Keratinocyte (primary cell): ENCODE measurements around the gene MLF1. TPM values are rescaled to one million over a fixed set of nuclear protein-coding genes. Genes with fewer than 3 reads are reported as not detected.

Experiments
- DNase-seq: peaks from one replicate; pipeline ENCODE4 v3.0.0-alpha.2; 2011; ENCODE audit warnings: low read depth, missing footprints, low spot score
- FAIRE-seq: peaks from 2 replicates; lab custom pipeline; 2011; peaks lifted over from hg19 to GRCh38; lab: Jason Lieb, UNC
- H2AFZ ChIP-seq: 2 replicates; pipeline ENCODE4 v1.6.0; 2012; ENCODE audit warnings: low read length, control low read depth, inconsistent platforms; ENCODE audit not compliant: control insufficient read depth
- H3K27ac ChIP-seq: 2 replicates; pipeline ENCODE4 v1.5.1; 2011; ENCODE audit warnings: low read length; ENCODE audit not compliant: control insufficient read depth, insufficient read depth
- H3K27me3 ChIP-seq: 3 replicates; pipeline ENCODE4 v1.6.0; 2011; ENCODE audit warnings: low read length; ENCODE audit not compliant: control insufficient read depth, insufficient read depth; ENCODE audit errors: extremely low read depth
- H3K36me3 ChIP-seq, 2 experiments: 2 replicates in 1 of 2; 3 replicates in 1 of 2; pipeline ENCODE4 v1.5.1; 2011; ENCODE audit warnings: low read length in 2 of 2, mild to moderate bottlenecking in 1 of 2; ENCODE audit not compliant: control insufficient read depth in 2 of 2, insufficient read depth in 2 of 2; ENCODE audit errors: extremely low read depth in 1 of 2
- H3K4me1 ChIP-seq: 3 replicates; pipeline ENCODE4 v1.5.1; 2011; ENCODE audit warnings: low read length; ENCODE audit not compliant: control insufficient read depth, insufficient read depth; ENCODE audit errors: extremely low read depth
- H3K4me2 ChIP-seq: 3 replicates; pipeline ENCODE4 v1.6.0; 2011; ENCODE audit warnings: low read depth, low read length; ENCODE audit not compliant: control insufficient read depth, insufficient read depth; ENCODE audit errors: extremely low read depth
- H3K4me3 ChIP-seq, 3 experiments: fragments of 200-600 bp in 1 of 3; sonication (generic) in 1 of 3; 2 replicates in 2 of 3; 3 replicates in 1 of 3; pipeline ENCODE4 v1.5.1; 2011 to 2016; ENCODE audit warnings: low read length in 3 of 3, mild to moderate bottlenecking in 3 of 3, control low read depth in 2 of 3, inconsistent platforms in 1 of 3, low read depth in 1 of 3, mixed read lengths in 1 of 3, mixed run types in 1 of 3, moderate library complexity in 1 of 3; ENCODE audit not compliant: control insufficient read depth in 2 of 3, insufficient read depth in 2 of 3; ENCODE audit errors: extremely low read depth in 1 of 3
- H3K79me2 ChIP-seq: 2 replicates; pipeline ENCODE4 v1.6.0; 2012; ENCODE audit warnings: low read length; ENCODE audit not compliant: control insufficient read depth, insufficient read depth
- H3K9ac ChIP-seq: 3 replicates; pipeline ENCODE4 v1.6.0; 2011; ENCODE audit warnings: low read length; ENCODE audit not compliant: control insufficient read depth, insufficient read depth; ENCODE audit errors: extremely low read depth
- H3K9me1 ChIP-seq: 3 replicates; pipeline ENCODE4 v1.6.0; 2011; ENCODE audit warnings: low read length; ENCODE audit not compliant: control insufficient read depth, insufficient read depth; ENCODE audit errors: extremely low read depth
- H3K9me3 ChIP-seq: 2 replicates; pipeline ENCODE4 v1.5.1; 2012; ENCODE audit warnings: low read depth, low read length; ENCODE audit not compliant: control insufficient read depth
- H4K20me1 ChIP-seq: 3 replicates; pipeline ENCODE4 v1.6.0; 2011; ENCODE audit warnings: low read length; ENCODE audit not compliant: control insufficient read depth, insufficient read depth; ENCODE audit errors: extremely low read depth
- CTCF ChIP-seq, 3 experiments: IDR thresholded peaks in 1 of 3; conservative IDR thresholded peaks in 1 of 3; optimal IDR thresholded peaks in 1 of 3; 2 replicates in 2 of 3; 3 replicates in 1 of 3; pipeline versions ENCODE3 to v1.5.1; 2011; ENCODE audit warnings: low read length in 3 of 3, mild to moderate bottlenecking in 3 of 3, moderate library complexity in 2 of 3, control low read depth in 1 of 3, inconsistent platforms in 1 of 3; ENCODE audit not compliant: insufficient read depth in 2 of 3; ENCODE audit errors: extremely low read depth in 1 of 3
- EZH2 ChIP-seq: IDR thresholded peaks from one replicate; pipeline ENCODE4 v1.6.1; 2012; ENCODE audit warnings: inconsistent platforms, mild to moderate bottlenecking, low read length, moderate library complexity
- dilution Hi-C: fragments of 300-500 bp; cut with MboI; formaldehyde crosslinking; loops from one replicate; pipeline ENCODE4 v1.7.0; 2020; ENCODE audit warnings: low sequenced_read_pairs; ENCODE audit not compliant: extremely low pct_ligation_motif_present
- polyA plus RNA-seq, 5 experiments: library from polyadenylated mRNA; depleted of rRNA in 3 of 5; stranded (reverse) in 3 of 5; stranded (forward) in 1 of 5; unstranded in 1 of 5; fragments of >200 nt; gene quantifications; 1 replicate in 1 of 5; 2 replicates in 3 of 5; 3 replicates in 1 of 5; pipeline versions ENCODE4 v1.2.1 to v1.2.3, GENCODE V29; 2011 to 2012; ENCODE audit warnings: missing spikeins in 2 of 5, low read depth in 1 of 5, low replicate concordance in 1 of 5

MLF1 gene
- polyA plus RNA-seq, 1 donor (not counting 4 experiments of a cell fraction or from before 2014, with no cell fraction given): 11.8 TPM

GRCh38 chr3:158565076-158565475, 5.9 kb upstream of the MLF1 start:
- H3K36me3 ChIP-seq: no peaks in the 10 kb centered on the region
- H3K9me1 ChIP-seq: no peaks in the 10 kb centered on the region
- H3K27me3 ChIP-seq: no peaks in the 10 kb centered on the region
- no peak overlapping the region for H3K9ac ChIP-seq
- DNase-seq (no peak), FAIRE-seq (no peak)
- no peak overlapping the region for H2AFZ ChIP-seq
- no peaks in the 10 kb centered on the region for H4K20me1 ChIP-seq
- H3K4me2 ChIP-seq: no peak overlapping the region
- no peaks in the 10 kb centered on the region for H3K79me2 ChIP-seq
- H3K4me3 ChIP-seq: no peak overlapping the region
- no peaks in the 10 kb centered on the region for H3K9me3 ChIP-seq
- no peak overlapping the region for H3K27ac ChIP-seq
- dilution Hi-C loops: no loop called here
- TF ChIP-seq EZH2: no peak
- TF ChIP-seq CTCF (optimal IDR thresholded peaks at IDR 0.05 in 1 of 3, IDR thresholded peaks at IDR 0.05 in 1 of 3, conservative IDR thresholded peaks at IDR 0.05 in 1 of 3; ENCODE audit: extremely low read depth in 1 of 3, insufficient read depth in 2 of 3, low read length in 3 of 3): no peak
- no peaks in the 10 kb centered on the region for H3K4me1 ChIP-seq

GRCh38 chr3:158568784-158569183, 2.2 kb upstream of the MLF1 start:
- no peaks in the 10 kb centered on the region for H4K20me1 ChIP-seq
- no peak overlapping the region for H3K4me2 ChIP-seq
- DNase-seq (no peak), FAIRE-seq (no peak)
- H3K9me1 ChIP-seq: no peaks in the 10 kb centered on the region
- TF ChIP-seq EZH2 (no peak), CTCF (optimal IDR thresholded peaks at IDR 0.05 in 1 of 3, IDR thresholded peaks at IDR 0.05 in 1 of 3, conservative IDR thresholded peaks at IDR 0.05 in 1 of 3; ENCODE audit: extremely low read depth in 1 of 3, insufficient read depth in 2 of 3, low read length in 3 of 3) (no peak)
- H3K9me3 ChIP-seq: no peaks in the 10 kb centered on the region
- dilution Hi-C loops: no loop called here
- no peaks in the 10 kb centered on the region for H3K27me3 ChIP-seq
- peaks cover 4% of the 10 kb centered on the region for H3K4me1 ChIP-seq
- H3K36me3 ChIP-seq: no peaks in the 10 kb centered on the region
- H3K79me2 ChIP-seq: no peaks in the 10 kb centered on the region
- no peak overlapping the region for H3K4me3 ChIP-seq
- H2AFZ ChIP-seq: no peak overlapping the region
- H3K27ac ChIP-seq: no peak overlapping the region
- H3K9ac ChIP-seq: no peak overlapping the region
